ENCODE measurements around the gene ZNF610.

The ZNF610 gene

GRCh38 chr19:52398081-52398441 lies 62.0 kb downstream of the ZNF610 start:
- peak; percentile 41 for DNase-seq

GRCh38 chr19:52410276-52410675 lies 74.2 kb downstream of the ZNF610 start:
- DNase-seq = no peak

- DNase-seq = no peak
Observed at GRCh38 chr19:52415711-52416110, 79.7 kb downstream of the ZNF610 start.
